Gastrocnemius medialis (tissue), 4 donors: ENCODE data around the gene STH. TPM values are rescaled to one million over a fixed set of nuclear protein-coding genes. Genes with fewer than 3 reads are reported as not detected.

Experiments
- ATAC-seq, 2 donors: fragments of 150-250 bp; one replicate each; pipeline ENCODE4 v1.9.1; 2016
- DNase-seq, 2 donors: peaks; one replicate each; pipeline ENCODE4 v3.0.0-alpha.2; 2019
- H3K27ac ChIP-seq, 4 donors: fragments of 200-600 bp; sonication (generic); 1 replicate in 1 of 4; 2 replicates in 3 of 4; pipeline ENCODE4 v1.5.1; 2016 to 2018; ENCODE audit warnings: mild to moderate bottlenecking in 2 of 4, moderate library complexity in 1 of 4
- H3K27me3 ChIP-seq, 3 donors: fragments of 200-600 bp; sonication (generic) in 2 of 3; 1 replicate in 1 of 3; 2 replicates in 2 of 3; pipeline versions ENCODE4 v1.5.1 to v1.6.0; 2016 to 2019; ENCODE audit warnings: mild to moderate bottlenecking in 1 of 3, moderate library complexity in 1 of 3
- H3K36me3 ChIP-seq, 2 donors: fragments of 200-600 bp; sonication (generic) in 1 of 2; one replicate each; pipeline ENCODE4 v1.5.1; 2017 to 2018
- H3K4me1 ChIP-seq, 2 donors: fragments of 200-600 bp; sonication (generic) in 1 of 2; one replicate each; pipeline ENCODE4 v1.5.1; 2016 to 2017; ENCODE audit warnings: mild to moderate bottlenecking in 2 of 2
- H3K4me3 ChIP-seq, 4 donors: fragments of 200-600 bp; sonication (generic) in 3 of 4; 1 replicate in 1 of 4; 2 replicates in 3 of 4; pipeline ENCODE4 v1.5.1; 2016 to 2019; ENCODE audit warnings: mild to moderate bottlenecking in 2 of 4
- H3K9me3 ChIP-seq, 3 donors: fragments of 200-600 bp; sonication (generic) in 2 of 3; 1 replicate in 1 of 3; 2 replicates in 2 of 3; pipeline ENCODE4 v1.5.1; 2016 to 2019
- CTCF ChIP-seq, 5 experiments: fragments of 450-650 bp in 3 of 5; fragments of 200-600 bp in 2 of 5; sonication (generic) in 2 of 5; IDR thresholded peaks in 4 of 5; conservative IDR thresholded peaks in 1 of 5; 1 replicate in 4 of 5; 2 replicates in 1 of 5; pipeline ENCODE4 v1.5.1; 2016 to 2019; ENCODE audit warnings: antibody characterized with exemption in 5 of 5, mild to moderate bottlenecking in 3 of 5, moderate library complexity in 3 of 5
- POLR2A ChIP-seq, 2 donors: fragments of 450-650 bp; IDR thresholded peaks; one replicate each; pipeline ENCODE4 v1.6.1; 2017; ENCODE audit warnings: antibody characterized with exemption in 2 of 2, mild to moderate bottlenecking in 2 of 2, moderate library complexity in 2 of 2
- in situ Hi-C, 4 donors: fragments of 200-750 bp; cut with MboI; loops; one replicate each; pipeline versions ENCODE4 v1.15.0 to v1.8.0; 2017; ENCODE audit warnings: low sequenced_read_pairs in 4 of 4
- intact Hi-C: fragments of 100-400 bp; cut with DNase I; formaldehyde crosslinking; loops from one replicate; pipeline ENCODE4 v1.15.1; 2023; ENCODE audit warnings: low total_unique reads
- total RNA-seq, 4 donors: library from RNA; depleted of rRNA; stranded (reverse); fragments of >200 nt; gene quantifications; one replicate each; pipeline versions ENCODE4 v1.1.0 to v1.2.3, GENCODE V29; 2016

STH gene
- total RNA-seq, 4 donors from 2014 or later, result not detected

- Histone ChIP-seq H3K27ac (no peak overlapping the region), H3K27me3 (no peaks in the 10 kb centered on the region), H3K4me1 (no peaks in the 10 kb centered on the region), H3K36me3 (peaks cover 0 to 24% of the 10 kb centered on the region in 2 donors), H3K9me3 (no peaks in the 10 kb centered on the region), H3K4me3 (no peak overlapping the region)
- in situ Hi-C loops, result no loop called here
- ATAC-seq (no peak), DNase-seq (no peak)
- intact Hi-C loops, result no loop called here
- TF ChIP-seq CTCF (IDR thresholded peaks at IDR 0.05 in 4 of 5, conservative IDR thresholded peaks at IDR 0.05 in 1 of 5), result no peak
- no peak for TF ChIP-seq POLR2A (IDR thresholded peaks at IDR 0.05)
Measured at GRCh38 chr17:45992175-45992574, 6.9 kb upstream of the STH start.

GRCh38 chr17:45992904-45993303 lies 6.1 kb upstream of the STH start:
- DNase-seq, result no peak
- in situ Hi-C loops (no loop called here), intact Hi-C loops (no loop called here)
- peaks cover 0 to 26% of the 10 kb centered on the region in 2 donors for H3K36me3 ChIP-seq
- no peak for TF ChIP-seq CTCF (IDR thresholded peaks at IDR 0.05 in 4 of 5, conservative IDR thresholded peaks at IDR 0.05 in 1 of 5)
- TF ChIP-seq POLR2A (IDR thresholded peaks at IDR 0.05), result no peak
- no peak for ATAC-seq
- H3K27ac ChIP-seq, result peak overlapping the region in 1 of 4 donors; percentile 18
- no peaks in the 10 kb centered on the region for H3K27me3 ChIP-seq
- H3K4me3 ChIP-seq, result no peak overlapping the region
- H3K9me3 ChIP-seq, result no peaks in the 10 kb centered on the region
- H3K4me1 ChIP-seq, result no peaks in the 10 kb centered on the region

GRCh38 chr17:45993962-45994627 lies 5.0 kb upstream of the STH start:
- Histone ChIP-seq H3K27me3 (no peaks in the 10 kb centered on the region), H3K27ac (no peak overlapping the region), H3K4me1 (no peaks in the 10 kb centered on the region), H3K9me3 (no peaks in the 10 kb centered on the region), H3K4me3 (no peak overlapping the region), H3K36me3 (peaks cover 0 to 31% of the 10 kb centered on the region in 2 donors)
- no peak for TF ChIP-seq POLR2A (IDR thresholded peaks at IDR 0.05)
- TF ChIP-seq CTCF (IDR thresholded peaks at IDR 0.05 in 4 of 5, conservative IDR thresholded peaks at IDR 0.05 in 1 of 5), result no peak
- in situ Hi-C loops, result no loop called here
- no peak for DNase-seq
- intact Hi-C loops, result no loop called here
- no peak for ATAC-seq

GRCh38 chr17:45994987-45995386 lies 4.1 kb upstream of the STH start:
- Histone ChIP-seq H3K36me3 (peaks cover 0 to 31% of the 10 kb centered on the region in 2 donors), H3K4me1 (no peaks in the 10 kb centered on the region)
- intact Hi-C loops, result no loop called here

More at GRCh38 chr17:45994987-45995386, 4.1 kb upstream of the STH start:
- no peaks in the 10 kb centered on the region for H3K27me3 ChIP-seq
- ATAC-seq, result no peak
- no peaks in the 10 kb centered on the region for H3K9me3 ChIP-seq
- TF ChIP-seq POLR2A (IDR thresholded peaks at IDR 0.05), result no peak
- no peak for TF ChIP-seq CTCF (IDR thresholded peaks at IDR 0.05 in 4 of 5, conservative IDR thresholded peaks at IDR 0.05 in 1 of 5)
- in situ Hi-C loops, result no loop called here
- peak overlapping the region in 1 of 4 donors; percentile 58 for H3K27ac ChIP-seq
- H3K4me3 ChIP-seq, result no peak overlapping the region
- no peak for DNase-seq
